HUDEP-2 (cell line): Measurements from ENCODE around the gene COL4A3.

Source experiments
- DNase-seq, 76 experiments: peaks; one replicate each; lab custom pipeline; 2025; ENCODE audit not compliant: unreplicated experiment in 76 of 76; lab: John Stamatoyannopoulos, UW

The COL4A3 gene

DNA sequence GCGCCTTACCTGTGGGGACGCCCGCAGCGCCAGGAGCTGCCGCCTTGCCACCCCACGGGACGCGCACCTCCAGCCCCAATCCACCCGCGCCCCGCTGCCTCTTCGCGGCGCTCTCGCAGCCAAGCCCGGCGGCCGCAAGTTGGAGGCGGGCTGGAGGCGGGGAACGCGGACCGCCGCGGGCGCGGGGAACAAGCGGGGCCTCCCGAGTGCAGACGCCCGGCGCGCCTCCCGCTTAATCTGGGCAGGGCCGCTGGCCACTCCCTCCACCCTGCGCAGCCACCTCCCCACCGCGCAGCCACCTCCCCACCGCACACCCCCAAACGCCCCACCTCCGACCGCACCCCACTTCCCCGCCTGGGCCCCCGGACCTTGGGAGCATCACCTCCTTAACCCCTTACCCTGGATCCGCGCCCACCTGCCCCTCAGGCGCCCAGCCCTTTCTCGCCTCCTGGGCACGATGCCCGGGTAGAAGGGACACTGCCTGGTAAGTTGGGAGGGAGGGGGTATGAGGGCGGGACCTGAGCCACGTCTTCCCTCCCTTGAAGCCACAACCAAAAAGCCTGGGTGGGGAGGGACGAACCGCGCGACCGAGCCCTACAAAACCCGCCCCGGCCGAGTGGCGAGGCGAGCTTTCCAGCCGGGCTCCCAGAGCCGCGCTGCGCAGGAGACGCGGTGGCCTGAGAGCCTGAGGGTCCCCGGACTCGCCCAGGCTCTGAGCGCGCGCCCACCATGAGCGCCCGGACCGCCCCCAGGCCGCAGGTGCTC, at the start of gene COL4A3, which contains the start of gene COL4A4:
Gene COL4A3, plus strand, starts transcription at position 627 of the 765 bp plus-strand sequence. Its CDS starts 103 bp downstream, at position 730.
Gene COL4A4, minus strand, starts transcription at position 208 of the 765 bp plus-strand sequence. CDS start 16,722 bp downstream, outside the sequence.
- DNase-seq = peak in 16 of 76 experiments; percentile 1 to 36 (median 21)

DNA sequence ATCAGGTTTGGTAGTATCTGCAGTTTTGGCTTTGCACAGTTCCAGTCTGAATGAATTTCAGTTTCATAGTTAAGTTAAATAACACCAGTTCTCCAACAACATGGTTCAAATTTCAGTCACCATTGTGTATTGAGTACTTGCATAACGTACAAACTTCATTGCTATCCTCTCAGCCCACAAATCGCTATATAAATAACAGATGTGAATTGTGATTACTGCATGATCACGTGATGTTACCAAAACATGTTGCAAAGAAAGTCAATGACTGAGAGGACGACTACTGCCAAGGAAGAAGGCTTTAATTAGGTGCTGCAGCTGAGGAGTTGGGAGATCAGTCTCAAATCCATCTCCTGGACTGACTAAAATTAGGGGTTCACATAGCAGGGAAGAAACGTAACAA, 48.7 kb upstream of the COL4A3 start:
- no peak for DNase-seq

- no peak for DNase-seq
These were observed 47.4 kb upstream of the COL4A3 start for GRCh38 chr2:227117027-227117426.

- no peak for DNase-seq
These were observed 46.6 kb upstream of the COL4A3 start for GRCh38 chr2:227117852-227118251.

- no peak for DNase-seq
These were observed 46.1 kb upstream of the COL4A3 start for GRCh38 chr2:227118353-227118752.

- DNase-seq = no peak
These were observed 40.7 kb upstream of the COL4A3 start for GRCh38 chr2:227123697-227124096.

GRCh38 chr2:227124811-227125210, 39.6 kb upstream of the COL4A3 start:
- DNase-seq = no peak

- DNase-seq = peak in 7 of 76 experiments; percentile 1 to 33 (median 4)
These were observed 38.9 kb upstream of the COL4A3 start for GRCh38 chr2:227125506-227125905.

DNA sequence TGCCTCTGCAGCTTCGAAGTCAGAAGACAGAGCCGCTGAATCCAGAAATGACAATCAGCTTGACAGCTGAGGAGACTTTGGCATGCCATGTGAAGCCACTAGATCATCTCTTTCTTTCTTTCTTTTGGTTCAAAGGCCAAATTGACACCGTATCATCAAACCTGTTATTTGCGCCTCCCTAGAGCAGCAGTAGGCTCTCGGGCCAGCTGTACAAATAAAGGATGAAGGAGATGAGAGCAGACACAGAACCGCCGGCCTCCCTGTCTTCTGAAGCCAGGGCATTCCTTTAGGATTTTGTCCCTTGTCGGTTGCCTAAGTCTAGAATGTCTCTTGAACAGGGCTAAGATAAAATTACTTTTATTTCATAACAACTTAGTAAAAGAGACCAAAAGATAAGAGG, 37.2 kb upstream of the COL4A3 start:
- no peak for DNase-seq

DNA sequence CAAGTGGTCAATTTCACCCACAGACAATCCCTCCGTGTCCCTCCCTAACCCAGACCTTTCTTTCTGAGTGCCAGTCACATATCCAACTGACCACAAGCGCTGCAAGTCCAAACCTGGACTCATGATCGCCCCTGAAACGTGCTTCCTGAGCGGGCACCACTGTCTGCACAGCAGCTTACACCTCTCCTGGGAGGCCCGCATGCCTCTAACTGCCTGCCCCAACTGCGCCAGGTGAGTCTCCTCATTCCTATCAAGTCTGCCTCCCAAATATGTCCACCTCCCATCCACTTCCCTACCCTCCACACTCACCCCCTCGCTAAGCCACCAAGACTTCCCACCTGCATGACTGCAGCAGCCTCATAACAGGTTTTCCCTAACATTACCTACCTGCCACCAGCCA, 33.8 kb upstream of the COL4A3 start:
- no peak for DNase-seq

GRCh38 chr2:227132986-227133385, 31.4 kb upstream of the COL4A3 start:
- no peak for DNase-seq

GRCh38 chr2:227134591-227134990, 29.8 kb upstream of the COL4A3 start:
- no peak for DNase-seq

- DNase-seq = no peak
These were observed 23.1 kb upstream of the COL4A3 start for GRCh38 chr2:227141301-227141700.

GRCh38 chr2:227143895-227144294, 20.5 kb upstream of the COL4A3 start:
- DNase-seq = no peak

DNA sequence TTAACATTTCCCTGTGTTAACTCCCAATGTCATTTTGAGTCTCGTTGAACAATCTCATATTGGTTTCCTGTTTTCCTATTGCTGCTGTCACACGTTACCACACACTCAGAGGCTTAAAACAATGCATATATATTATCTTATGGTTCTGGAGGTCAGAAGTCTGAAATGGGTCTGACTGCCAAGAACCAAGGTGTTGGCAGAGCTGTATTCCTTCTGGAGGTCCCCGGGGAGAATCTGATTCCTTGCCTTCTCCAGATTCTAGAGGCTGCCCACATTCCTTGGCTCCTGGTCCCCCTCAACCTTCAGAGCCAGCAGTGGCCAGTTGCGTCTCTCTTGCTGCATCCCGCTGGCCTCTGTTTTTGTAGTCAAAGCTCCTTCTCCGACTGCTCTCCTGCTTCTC, 18.0 kb upstream of the COL4A3 start:
- DNase-seq = no peak

- no peak for DNase-seq
These were observed 17.4 kb upstream of the COL4A3 start for GRCh38 chr2:227147023-227147422.

- no peak for DNase-seq
These were observed 16.3 kb upstream of the COL4A3 start for GRCh38 chr2:227148106-227148505.

GRCh38 chr2:227150222-227150936, 14.0 kb upstream of the COL4A3 start:
- DNase-seq = no peak

DNA sequence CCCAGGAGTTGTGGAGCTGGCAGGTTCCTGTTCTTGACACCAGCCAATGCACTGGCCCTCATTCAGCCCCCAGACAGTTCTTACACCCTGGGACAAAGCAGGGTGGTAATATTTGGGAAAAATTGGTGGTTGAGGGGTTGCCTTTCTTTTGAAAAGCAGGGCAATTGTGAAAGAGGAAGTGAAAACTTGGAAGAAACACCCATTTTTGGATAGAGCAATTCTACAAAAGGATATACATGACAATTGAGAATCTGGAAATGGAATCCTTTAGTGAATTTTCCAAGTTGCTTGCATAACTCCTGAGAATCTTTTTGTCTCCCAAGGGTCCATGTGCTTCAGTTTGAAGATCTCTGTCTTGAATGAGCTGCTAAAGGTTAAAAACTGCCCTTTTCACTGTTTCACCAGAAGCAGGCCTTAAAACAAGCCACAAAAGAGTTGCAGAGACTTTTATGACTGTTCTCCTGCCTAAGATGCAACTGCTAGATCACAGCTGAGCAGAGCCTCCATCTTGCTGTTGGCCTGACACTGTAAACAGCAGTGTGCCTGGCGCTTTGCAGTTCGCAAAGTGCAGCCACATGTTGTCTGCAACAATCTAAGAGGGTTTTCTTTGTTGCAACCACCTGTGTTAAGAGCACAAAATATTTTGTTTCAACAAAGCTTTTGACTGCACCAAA, 12.2 kb upstream of the COL4A3 start:
- no peak for DNase-seq

GRCh38 chr2:227153307-227153706, 11.1 kb upstream of the COL4A3 start:
- DNase-seq = peak in 1 of 76 experiments; percentile 1

DNA sequence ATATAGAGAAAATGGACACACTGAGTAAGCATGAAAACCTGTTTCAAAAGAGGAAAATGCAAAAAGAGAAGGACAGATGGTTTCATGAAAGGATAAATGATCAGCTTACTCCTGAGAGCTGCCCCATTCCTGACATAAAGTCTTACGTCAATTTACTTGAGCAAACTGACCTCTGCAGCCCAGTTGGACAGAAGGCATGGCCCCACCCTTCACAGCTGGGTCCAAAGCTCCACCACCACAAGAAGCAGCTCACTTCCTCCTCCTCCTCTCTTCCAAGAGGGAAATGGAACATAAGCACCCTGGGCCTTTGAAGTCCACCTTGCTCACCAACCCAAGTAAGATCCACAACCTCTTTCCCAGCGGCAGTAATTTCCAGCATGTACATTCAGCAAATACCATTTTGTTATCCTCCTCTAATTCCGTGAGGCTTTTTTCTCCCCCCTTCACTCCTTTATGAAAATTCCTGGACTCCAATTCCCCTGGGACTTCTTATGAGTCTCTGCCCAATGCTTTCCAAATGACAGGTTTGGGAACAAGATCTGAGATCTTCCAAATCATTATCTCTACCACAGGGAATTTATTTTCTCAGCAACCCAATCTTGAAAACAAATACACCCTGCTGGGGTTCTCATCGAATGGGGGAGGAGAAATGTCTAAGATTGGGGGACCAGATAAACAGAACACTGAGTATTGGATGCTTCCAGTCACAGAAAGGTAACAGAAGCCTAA, 10.5 kb upstream of the COL4A3 start:
- DNase-seq = no peak
